Thoracic aorta (tissue), 2 donors: ENCODE data around the gene VCAM1. TPM values are rescaled to one million over a fixed set of nuclear protein-coding genes. Genes with fewer than 3 reads are reported as not detected.
A peak's percentile ranks its signal among the peaks of the same experiment; 100 is the strongest.

ENCODE experiments used
- ATAC-seq: fragments of 150-250 bp; one replicate; pipeline ENCODE4 v1.8.0; 2017; ENCODE audit warnings: low read depth; ENCODE audit not compliant: insufficient number of reproducible peaks, low FRiP score
- DNase-seq: peaks from one replicate; pipeline ENCODE4 v3.0.0-alpha.2; 2020; ENCODE audit warnings: low spot score
- H3K27ac ChIP-seq, 2 donors: fragments of 200-600 bp; sonication (generic); 1 replicate in 1 of 2; 2 replicates in 1 of 2; pipeline ENCODE4 v1.5.1; 2016; ENCODE audit warnings: mild to moderate bottlenecking in 2 of 2, moderate library complexity in 2 of 2
- H3K27me3 ChIP-seq: fragments of 200-600 bp; sonication (generic); replicated peaks from 2 replicates; pipeline ENCODE4 v1.6.0; 2016; ENCODE audit warnings: mild to moderate bottlenecking; ENCODE audit not compliant: insufficient read depth
- H3K36me3 ChIP-seq: fragments of 200-600 bp; sonication (generic); one replicate; pipeline ENCODE4 v1.5.1; 2016
- H3K4me1 ChIP-seq, 2 donors: fragments of 200-600 bp; sonication (generic); 1 replicate in 1 of 2; 2 replicates in 1 of 2; pipeline versions ENCODE4 v1.5.1 to v1.6.0; 2016; ENCODE audit warnings: low read depth in 2 of 2, mild to moderate bottlenecking in 1 of 2; ENCODE audit not compliant: control insufficient read depth in 1 of 2
- H3K4me3 ChIP-seq: fragments of 200-600 bp; sonication (generic); 2 replicates; pipeline ENCODE4 v1.5.1; 2016; ENCODE audit warnings: mild to moderate bottlenecking
- H3K9me3 ChIP-seq: fragments of 200-600 bp; sonication (generic); 2 replicates; pipeline ENCODE4 v1.5.1; 2016
- CTCF ChIP-seq: fragments of 200-600 bp; sonication (generic); IDR thresholded peaks from one replicate; pipeline ENCODE4 v1.5.1; 2019; ENCODE audit warnings: antibody characterized with exemption
- total RNA-seq, 2 donors: library from RNA; depleted of rRNA; stranded (reverse); fragments of >200 nt; gene quantifications; one replicate each; pipeline versions ENCODE4 v1.1.0 to v1.2.3, GENCODE V29; 2016

The VCAM1 gene
- total RNA-seq, 2 donors from 2014 or later = 42.4 to 77.6 TPM

- peaks cover 4 to 15% of the 10 kb centered on the region in 2 donors for H3K4me1 ChIP-seq
- no peak for TF ChIP-seq CTCF
- H3K36me3 ChIP-seq = no peaks in the 10 kb centered on the region
- H3K9me3 ChIP-seq = no peaks in the 10 kb centered on the region
- no peak overlapping the region for H3K27ac ChIP-seq
- DNase-seq (no peak), ATAC-seq (no peak)
- no peaks in the 10 kb centered on the region for H3K27me3 ChIP-seq
- H3K4me3 ChIP-seq = no peak overlapping the region
Observed at GRCh38 chr1:100769323-100769722, 49.8 kb downstream of the VCAM1 start.

- no peaks in the 10 kb centered on the region for H3K36me3 ChIP-seq
- DNase-seq = no peak
- no peaks in the 10 kb centered on the region for H3K9me3 ChIP-seq
- ATAC-seq = no peak
- H3K4me3 ChIP-seq = peak overlapping the region; percentile 27
- peak overlapping the region in 1 of 2 donors; percentile 10 for H3K27ac ChIP-seq
- H3K27me3 ChIP-seq = no peaks in the 10 kb centered on the region
- H3K4me1 ChIP-seq = peaks cover 4 to 15% of the 10 kb centered on the region in 2 donors
- TF ChIP-seq CTCF = no peak
Observed at GRCh38 chr1:100769906-100770646, 50.5 kb downstream of the VCAM1 start.

GRCh38 chr1:100773444-100773843, 53.9 kb downstream of the VCAM1 start:
- Histone ChIP-seq H3K36me3 (no peaks in the 10 kb centered on the region), H3K9me3 (no peaks in the 10 kb centered on the region), H3K27ac (no peak overlapping the region), H3K27me3 (no peaks in the 10 kb centered on the region), H3K4me1 (peaks cover 4 to 15% of the 10 kb centered on the region in 2 donors), H3K4me3 (no peak overlapping the region)
- no peak for DNase-seq
- no peak for TF ChIP-seq CTCF
- ATAC-seq = no peak

- Histone ChIP-seq H3K9me3 (no peaks in the 10 kb centered on the region), H3K36me3 (no peaks in the 10 kb centered on the region), H3K4me1 (peaks cover 4 to 15% of the 10 kb centered on the region in 2 donors), H3K4me3 (no peak overlapping the region), H3K27ac (no peak overlapping the region), H3K27me3 (no peaks in the 10 kb centered on the region)
- no peak for TF ChIP-seq CTCF
- ATAC-seq (no peak), DNase-seq (no peak)
Observed at GRCh38 chr1:100774370-100774769, 54.8 kb downstream of the VCAM1 start.

- ATAC-seq (no peak), DNase-seq (no peak)
- Histone ChIP-seq H3K4me3 (no peak overlapping the region), H3K36me3 (no peaks in the 10 kb centered on the region), H3K9me3 (no peaks in the 10 kb centered on the region), H3K27me3 (no peaks in the 10 kb centered on the region), H3K4me1 (peaks cover 2 to 4% of the 10 kb centered on the region in 2 donors), H3K27ac (no peak overlapping the region)
- no peak for TF ChIP-seq CTCF
Observed at GRCh38 chr1:100775483-100775882, 55.9 kb downstream of the VCAM1 start.
